Inflammatory macrophage treated with lipopolysaccharide for 4 hours (primary cell): ENCODE measurements around the gene MISP.
"Not testable (repeated sequence)": the region's sequence is repeated elsewhere in the genome, so short reads cannot be mapped to it uniquely, and the experiment has no call there.

Source experiments
- DNase-seq: peaks from one replicate; pipeline ENCODE4 v3.0.0-alpha.2; 2020

The MISP gene, protein sequence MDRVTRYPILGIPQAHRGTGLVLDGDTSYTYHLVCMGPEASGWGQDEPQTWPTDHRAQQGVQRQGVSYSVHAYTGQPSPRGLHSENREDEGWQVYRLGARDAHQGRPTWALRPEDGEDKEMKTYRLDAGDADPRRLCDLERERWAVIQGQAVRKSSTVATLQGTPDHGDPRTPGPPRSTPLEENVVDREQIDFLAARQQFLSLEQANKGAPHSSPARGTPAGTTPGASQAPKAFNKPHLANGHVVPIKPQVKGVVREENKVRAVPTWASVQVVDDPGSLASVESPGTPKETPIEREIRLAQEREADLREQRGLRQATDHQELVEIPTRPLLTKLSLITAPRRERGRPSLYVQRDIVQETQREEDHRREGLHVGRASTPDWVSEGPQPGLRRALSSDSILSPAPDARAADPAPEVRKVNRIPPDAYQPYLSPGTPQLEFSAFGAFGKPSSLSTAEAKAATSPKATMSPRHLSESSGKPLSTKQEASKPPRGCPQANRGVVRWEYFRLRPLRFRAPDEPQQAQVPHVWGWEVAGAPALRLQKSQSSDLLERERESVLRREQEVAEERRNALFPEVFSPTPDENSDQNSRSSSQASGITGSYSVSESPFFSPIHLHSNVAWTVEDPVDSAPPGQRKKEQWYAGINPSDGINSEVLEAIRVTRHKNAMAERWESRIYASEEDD

DNA sequence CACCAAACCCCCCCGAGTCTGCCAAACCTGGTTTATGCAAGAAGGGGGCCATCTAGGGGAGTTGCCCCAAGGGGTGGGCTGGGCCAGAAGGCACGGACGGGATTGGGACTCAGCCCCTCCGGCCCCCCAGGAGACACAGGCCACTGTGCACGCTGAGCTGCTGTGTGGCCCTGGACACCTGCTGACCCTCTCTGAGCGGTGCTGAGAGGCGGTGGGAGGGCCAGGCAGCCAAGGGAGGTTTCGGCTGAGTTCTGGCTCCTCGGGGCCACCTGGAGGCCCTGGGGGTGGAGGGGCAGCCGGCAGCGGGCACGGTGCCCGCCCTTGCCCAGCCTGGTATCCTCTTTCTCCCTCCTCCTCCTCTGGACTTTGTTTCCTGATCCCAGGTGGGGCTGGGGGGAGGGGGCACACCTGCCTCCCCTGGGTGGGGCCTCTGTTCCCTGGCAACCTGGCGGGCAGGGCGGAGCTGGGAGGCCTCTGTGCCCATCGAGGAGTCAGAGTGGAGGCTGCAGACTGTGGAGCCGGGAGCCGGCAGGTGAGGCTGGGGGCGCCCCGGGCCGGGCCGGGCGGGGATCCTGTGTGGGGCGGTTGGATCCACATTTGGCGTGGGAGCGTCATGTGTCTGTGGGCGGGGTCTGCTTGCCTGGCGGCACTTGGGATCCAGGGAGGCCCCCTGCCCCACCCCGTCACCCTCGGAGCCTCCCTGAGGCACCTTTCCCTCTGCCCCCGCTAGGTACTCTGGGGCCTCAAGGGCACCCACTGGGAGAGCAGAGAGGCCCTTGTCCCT is at the start of gene MISP:
TSS of gene MISP (plus strand) at position 473 of the 784 bp plus-strand sequence. CDS start 5,835 bp downstream, outside the sequence.
- no peak for DNase-seq

DNA sequence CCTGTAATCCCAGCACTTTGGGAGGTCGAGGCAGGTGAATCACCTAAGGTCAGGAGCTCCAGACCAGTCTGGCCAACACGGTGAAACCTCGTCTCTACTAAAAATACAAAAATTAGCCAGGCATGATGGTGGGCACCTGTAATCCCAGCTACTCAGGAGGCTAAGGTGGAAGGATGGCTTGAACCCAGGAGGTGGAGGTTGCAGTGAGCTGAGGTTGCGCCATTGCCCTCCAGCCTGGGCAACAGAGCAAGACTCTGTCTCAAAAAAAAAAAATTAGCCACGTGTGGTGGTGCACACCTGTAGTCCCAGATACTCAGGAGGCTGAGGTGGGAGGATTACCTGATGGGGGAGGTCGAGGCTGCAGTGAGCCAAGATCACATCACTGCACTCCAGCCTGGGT is 48.1 kb upstream of the MISP start:
- not testable (repeated sequence) for DNase-seq

DNA sequence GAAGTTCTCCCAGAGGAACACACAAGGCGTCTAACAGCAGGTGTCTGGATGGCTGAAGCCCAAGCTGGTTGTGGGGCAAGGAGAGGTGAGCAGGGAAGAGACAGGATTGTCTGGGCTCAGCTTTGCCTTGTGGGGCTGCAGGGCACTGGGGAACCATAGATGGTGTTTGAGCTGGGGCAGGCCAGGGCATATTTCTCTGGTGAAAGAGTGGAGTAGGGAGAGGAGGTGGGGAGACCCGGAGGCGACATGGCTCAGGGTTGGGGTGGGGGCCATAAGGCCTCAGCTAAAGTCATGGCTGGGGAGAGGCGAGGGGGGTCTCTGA is 47.6 kb upstream of the MISP start:
- no peak for DNase-seq

DNA sequence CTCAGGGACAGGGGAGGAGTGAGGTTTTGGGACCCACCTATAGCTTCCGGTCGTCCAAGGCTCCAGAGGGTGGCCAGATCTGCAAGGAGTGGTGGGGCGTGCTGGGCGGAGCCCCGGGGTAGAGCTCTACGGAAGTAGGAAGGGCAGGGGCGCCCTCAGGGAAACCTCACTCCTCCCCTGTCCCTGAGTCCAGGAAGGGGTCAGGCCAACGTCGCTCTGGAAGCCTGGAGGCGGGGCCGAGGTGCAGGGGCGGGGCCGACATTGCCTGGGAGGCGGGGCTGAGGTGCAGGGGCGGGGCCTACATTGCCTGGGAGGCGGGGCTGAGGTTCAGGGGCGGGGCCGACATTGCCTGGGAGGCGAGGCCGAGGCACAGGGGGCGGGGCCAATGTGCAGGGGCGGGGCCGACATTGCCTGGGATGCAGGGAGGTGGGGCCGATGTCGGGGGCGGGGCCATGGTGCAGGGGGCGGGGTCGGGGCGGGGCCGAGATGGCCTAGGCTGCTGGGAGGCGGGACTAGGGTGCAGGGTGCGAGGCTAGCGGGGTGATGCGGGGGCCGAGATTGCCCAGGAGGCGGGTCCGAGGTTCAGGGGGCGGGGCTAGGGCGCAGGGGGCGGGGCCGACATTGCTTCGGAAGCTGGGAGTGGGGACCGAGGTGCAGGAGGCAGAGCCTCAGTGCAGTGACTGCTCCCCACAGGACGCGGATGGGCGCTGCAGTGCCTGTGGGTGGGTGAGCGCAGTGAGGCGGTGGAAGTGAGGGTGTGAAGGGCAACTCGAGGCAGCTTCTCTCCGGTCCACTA is 47.1 kb upstream of the MISP start:
- DNase-seq: peak; percentile 84

- no peak for DNase-seq
These were observed 46.5 kb upstream of the MISP start for GRCh38 chr19:704447-704741.

- no peak for DNase-seq
These were observed 42.5 kb upstream of the MISP start, which contains the start of gene PALM for GRCh38 chr19:708154-709143. Gene PALM, plus strand, starts transcription at chr19:708935. Its CDS starts 212 bp downstream, at chr19:709147.

DNA sequence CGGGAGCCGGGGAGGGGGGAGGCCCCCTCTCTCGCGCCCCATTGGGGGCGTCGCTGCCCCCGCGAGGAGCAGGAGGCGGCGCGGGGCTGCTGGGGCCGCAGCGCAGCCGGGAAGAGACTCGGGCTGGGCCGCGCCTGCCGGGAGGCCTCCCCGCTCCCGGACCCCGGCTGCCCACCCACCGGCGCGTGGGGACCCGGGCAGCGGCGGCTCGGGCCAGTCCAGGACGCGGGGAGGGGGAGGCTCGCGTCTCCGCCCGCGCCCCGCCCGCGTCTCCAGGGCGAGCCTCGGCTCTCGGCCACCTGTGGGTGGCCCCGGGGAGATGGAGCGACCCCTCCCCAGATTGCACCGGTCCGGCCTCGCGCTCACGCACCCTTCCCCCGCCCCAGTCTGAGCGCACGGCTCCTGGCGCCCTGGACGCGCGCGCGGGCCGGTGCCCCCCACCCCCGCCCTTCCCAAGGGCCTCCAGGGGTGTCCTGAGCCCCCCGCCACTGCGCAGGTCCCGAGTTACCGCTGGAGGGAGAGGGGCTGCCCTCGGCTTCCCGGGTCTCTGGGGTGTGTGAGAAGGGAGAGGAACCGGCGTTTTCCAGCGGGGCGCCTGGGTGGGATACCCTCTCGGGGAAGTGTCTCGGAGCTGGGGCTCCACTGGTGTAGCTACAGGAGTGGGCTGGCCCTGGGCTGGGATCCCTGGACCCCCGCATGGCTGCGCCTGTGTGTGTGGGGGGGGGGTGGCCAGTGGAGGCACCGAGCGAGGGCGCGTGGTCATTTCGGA is 41.5 kb upstream of the MISP start:
- no peak for DNase-seq

GRCh38 chr19:709965-710571 is 40.8 kb upstream of the MISP start:
- no peak for DNase-seq

DNA sequence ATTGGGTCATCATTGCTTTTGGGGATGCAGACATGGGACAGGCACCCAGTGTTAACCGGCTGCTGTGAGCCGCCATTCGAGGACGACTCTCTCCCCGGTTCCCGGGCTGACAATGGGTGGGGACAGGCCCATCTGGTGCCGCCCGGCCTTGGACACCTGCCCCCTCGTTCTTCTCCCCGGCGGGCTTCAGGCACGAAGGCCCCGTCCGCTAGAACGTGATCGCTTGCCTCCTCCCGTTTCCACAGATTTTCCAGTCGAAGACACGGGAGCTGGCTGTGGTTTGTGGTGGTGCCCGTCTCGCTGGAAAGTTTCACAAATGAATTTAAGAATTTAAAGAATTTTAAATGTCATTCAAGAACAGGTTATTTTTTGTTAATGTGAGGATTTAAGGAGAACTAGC is 40.1 kb upstream of the MISP start:
- DNase-seq: no peak

DNA sequence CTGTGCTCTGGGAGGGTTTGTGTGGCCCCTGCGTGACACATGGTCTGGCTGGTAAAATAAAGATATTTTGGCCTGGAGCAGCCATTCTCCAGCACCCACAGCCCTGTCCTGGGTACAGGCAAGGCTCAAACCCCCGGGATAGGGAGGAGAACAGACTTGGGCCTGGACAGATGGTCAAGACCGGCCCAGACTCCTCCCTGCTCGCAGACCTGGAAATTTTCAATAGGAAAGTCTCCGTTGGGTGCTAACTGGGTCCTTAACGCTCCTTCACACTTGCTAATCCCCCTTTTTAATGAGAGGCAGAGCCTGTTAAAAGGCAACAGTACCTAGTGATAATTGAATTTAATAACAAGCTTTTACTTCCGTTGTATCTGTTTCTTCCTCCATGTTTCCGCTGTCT is 39.7 kb upstream of the MISP start:
- DNase-seq: no peak

- DNase-seq: no peak
These were observed 35.6 kb upstream of the MISP start for GRCh38 chr19:715347-715746.

- DNase-seq: no peak
These were observed 32.5 kb upstream of the MISP start for GRCh38 chr19:718251-718951.

DNA sequence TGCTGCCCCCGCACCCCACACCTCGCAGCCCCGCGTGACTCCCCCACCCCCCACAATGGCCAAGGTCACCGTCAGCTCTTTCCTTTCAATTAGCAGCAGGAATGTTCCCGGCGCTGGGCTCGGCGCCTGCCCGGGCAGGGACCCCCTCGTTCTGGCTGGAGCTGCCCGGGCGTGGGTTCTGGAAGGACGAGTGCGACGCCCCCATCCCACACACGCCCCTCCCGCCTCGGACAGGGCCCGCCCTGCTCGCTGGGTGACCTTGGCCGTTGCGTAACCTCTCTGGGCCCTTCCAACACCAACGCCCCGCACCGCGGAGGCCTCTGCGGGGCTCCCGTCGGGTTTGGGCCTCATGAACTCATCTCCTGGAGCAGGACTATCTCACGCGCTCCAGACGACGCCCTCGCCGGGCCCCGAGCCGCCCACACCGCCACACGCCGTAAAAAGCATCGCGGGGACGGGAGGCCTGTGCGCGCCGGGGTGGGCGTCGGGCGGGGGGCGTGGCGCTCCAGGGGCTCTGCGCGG is 31.9 kb upstream of the MISP start:
- peak; percentile 21 for DNase-seq

GRCh38 chr19:719636-720344 is 31.1 kb upstream of the MISP start:
- DNase-seq: no peak

DNA sequence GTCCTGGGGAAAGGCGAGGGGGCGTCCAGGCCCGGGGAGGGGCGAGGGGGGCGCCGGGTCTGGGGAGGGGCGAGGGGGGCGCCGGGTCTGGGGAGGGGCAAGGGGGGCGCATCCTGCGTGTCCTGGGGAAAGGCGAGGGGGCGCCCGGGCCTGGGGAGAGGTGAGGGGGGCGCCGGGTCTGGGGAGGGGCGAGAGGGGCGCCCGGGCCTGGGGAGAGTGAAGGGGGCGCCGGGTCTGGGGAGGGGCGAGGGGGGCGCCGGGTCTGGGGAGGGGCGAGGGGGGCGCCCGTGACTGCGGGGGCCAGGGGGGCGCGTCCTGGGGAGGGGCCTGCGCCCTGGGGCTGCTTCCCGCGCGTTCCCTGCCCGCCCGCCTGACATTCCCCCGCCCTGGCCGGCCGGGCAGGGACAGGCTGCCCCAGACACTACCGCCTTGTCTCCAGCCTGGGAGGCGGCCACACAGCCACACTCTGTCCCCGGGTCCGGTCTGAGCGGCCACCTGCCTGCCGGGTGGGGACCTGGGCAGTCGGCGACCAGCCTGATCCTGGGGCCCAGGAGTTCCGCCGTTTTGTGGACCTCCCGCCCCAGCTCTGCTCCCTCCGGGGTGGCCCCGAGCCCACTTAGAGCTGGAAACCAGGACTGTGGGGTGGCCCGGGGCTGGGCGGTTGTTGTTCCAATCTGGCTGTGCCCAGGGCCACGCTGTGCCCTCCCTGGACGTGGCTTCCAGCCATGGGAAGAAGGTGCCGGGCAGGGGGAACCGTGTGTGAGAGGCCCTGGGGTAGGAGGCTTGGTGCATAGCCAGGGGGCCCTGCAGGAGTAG is 30.4 kb upstream of the MISP start:
- no peak for DNase-seq

GRCh38 chr19:722553-723101 is 28.3 kb upstream of the MISP start:
- DNase-seq: no peak

DNA sequence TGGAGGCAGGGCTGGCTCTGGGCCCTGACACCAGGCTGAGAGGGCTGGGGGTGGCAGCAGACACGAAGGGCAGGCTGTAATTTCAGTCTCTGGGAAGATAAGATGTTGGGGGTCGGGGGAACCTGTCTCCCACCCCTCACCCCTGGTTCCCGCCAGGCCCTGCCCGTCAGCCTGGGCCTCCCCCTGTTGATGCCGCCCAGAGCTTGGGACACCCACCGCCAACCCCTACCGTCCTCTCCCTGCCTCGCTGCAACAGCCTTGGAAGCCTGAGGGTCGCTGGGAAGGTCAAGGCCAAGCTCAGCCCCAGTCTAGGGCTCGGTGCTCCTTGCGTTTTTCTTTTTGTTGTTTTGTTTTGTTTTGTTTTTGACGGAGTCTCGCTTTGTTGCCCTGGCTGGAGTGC is 27.7 kb upstream of the MISP start:
- no peak for DNase-seq

DNA sequence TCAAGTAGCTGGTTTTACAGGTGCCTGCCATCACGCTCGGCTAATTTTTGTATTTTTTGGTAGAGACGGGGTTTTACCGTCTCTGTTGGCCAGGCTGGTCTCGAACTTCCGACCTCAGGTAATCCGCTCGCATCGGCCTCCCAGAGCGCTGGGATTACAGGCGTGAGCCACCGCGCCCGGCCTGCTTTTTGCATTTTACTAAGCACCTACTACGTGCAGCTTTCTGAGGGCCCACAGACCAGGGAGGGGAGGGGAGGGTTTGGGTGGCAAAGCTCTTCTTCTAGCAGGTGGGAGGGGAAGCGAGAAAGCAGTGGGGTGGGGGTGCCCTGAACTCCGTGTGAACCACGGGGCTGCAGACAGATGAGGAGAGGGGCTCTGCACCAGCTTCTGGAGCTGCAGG is 27.2 kb upstream of the MISP start:
- no peak for DNase-seq
